ENCODE results near the gene GRIK1.

The GRIK1 gene

GRCh38 chr21:29673096-29673610 lies 266.6 kb downstream of the GRIK1 start:
- H3K4ac ChIP-seq (ENCODE audit: low read depth in 1 of 2, low read length in 2 of 2), result no peak overlapping the region
- no peaks in the 10 kb centered on the region for H3K9me3 ChIP-seq (ENCODE audit: control insufficient read depth, low read length)
- no peak overlapping the region for H2AK5ac ChIP-seq (ENCODE audit: low read length, severe bottlenecking)
- no peak overlapping the region for H2BK5ac ChIP-seq (ENCODE audit: low read depth, low read length, poor library complexity, severe bottlenecking)
- H3K4me3 ChIP-seq (ENCODE audit: insufficient read depth in 1 of 2, low read depth in 1 of 2, low read length in 2 of 2), result no peak overlapping the region
- H4K91ac ChIP-seq (ENCODE audit: low read length), result no peak overlapping the region
- H3K79me1 ChIP-seq (replicated peaks; ENCODE audit: low read length, poor library complexity, severe bottlenecking), result no peaks in the 10 kb centered on the region
- no peak overlapping the region for H4K8ac ChIP-seq (ENCODE audit: low read length)
- H2BK15ac ChIP-seq (ENCODE audit: low read depth, poor library complexity, severe bottlenecking), result no peak overlapping the region
- H2BK12ac ChIP-seq (ENCODE audit: low read length in 2 of 2), result no peak overlapping the region
- no peak overlapping the region for H3K27ac ChIP-seq (ENCODE audit: low read length, poor library complexity, severe bottlenecking)
- H3K4me1 ChIP-seq (ENCODE audit: control insufficient read depth, insufficient read depth, low read depth, low read length), result no peaks in the 10 kb centered on the region
- no peak overlapping the region for H3K14ac ChIP-seq (ENCODE audit: low read length in 2 of 2)
- H2BK120ac ChIP-seq (ENCODE audit: low read depth, low read length), result no peak overlapping the region
- H3K27me3 ChIP-seq (ENCODE audit: control insufficient read depth in 1 of 2, insufficient read depth in 1 of 2, low read length in 2 of 2), result no peaks in the 10 kb centered on the region
- no peak overlapping the region for H3K9ac ChIP-seq (ENCODE audit: low read length)
- no peak for DNase-seq
- H2AFZ ChIP-seq (ENCODE audit: low read depth, low read length), result no peak overlapping the region
- H3K18ac ChIP-seq (ENCODE audit: low read depth in 1 of 2, low read length in 2 of 2), result no peak overlapping the region
- H3K23ac ChIP-seq (ENCODE audit: low read length in 2 of 2), result no peak overlapping the region
- no peak overlapping the region for H3K4me2 ChIP-seq (ENCODE audit: low read length, poor library complexity, severe bottlenecking)
- H3K36me3 ChIP-seq (ENCODE audit: control insufficient read depth in 1 of 2, insufficient read depth in 2 of 2, low read depth in 1 of 2, low read length in 2 of 2), result no peaks in the 10 kb centered on the region
- WGBS, result 70% methylated on average over 3 of the region's 6 CpGs

DNA sequence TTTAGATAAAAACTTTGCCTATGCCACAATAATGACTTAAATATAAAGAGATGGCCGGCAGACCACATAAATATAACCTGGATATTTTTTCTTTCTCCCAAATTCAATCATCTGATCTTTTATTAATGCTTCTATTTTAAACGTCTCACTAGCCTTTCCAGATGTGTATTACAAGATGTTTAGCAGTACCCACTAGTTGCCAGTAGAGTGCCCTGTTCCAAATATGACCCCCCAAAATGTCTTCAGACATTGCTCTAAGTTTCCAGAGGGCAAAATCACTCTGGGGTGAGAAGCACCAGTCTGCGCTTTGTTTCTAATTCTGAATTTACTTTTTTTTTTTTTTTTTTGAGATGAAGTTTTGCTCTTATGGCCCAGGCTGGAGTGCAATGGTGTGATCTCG lies 268.1 kb downstream of the GRIK1 start:
- Histone ChIP-seq H3K9ac (ENCODE audit: low read length) (no peak overlapping the region), H3K4me2 (ENCODE audit: low read length, poor library complexity, severe bottlenecking) (no peak overlapping the region), H4K8ac (ENCODE audit: low read length) (no peak overlapping the region), H3K9me3 (ENCODE audit: control insufficient read depth, low read length) (no peaks in the 10 kb centered on the region), H2AK5ac (ENCODE audit: low read length, severe bottlenecking) (no peak overlapping the region), H2BK120ac (ENCODE audit: low read depth, low read length) (no peak overlapping the region), H2BK15ac (ENCODE audit: low read depth, poor library complexity, severe bottlenecking) (no peak overlapping the region), H2AFZ (ENCODE audit: low read depth, low read length) (no peak overlapping the region), H2BK5ac (ENCODE audit: low read depth, low read length, poor library complexity, severe bottlenecking) (no peak overlapping the region), H3K4me1 (ENCODE audit: control insufficient read depth, insufficient read depth, low read depth, low read length) (no peaks in the 10 kb centered on the region), H3K79me1 (replicated peaks; ENCODE audit: low read length, poor library complexity, severe bottlenecking) (no peaks in the 10 kb centered on the region), H3K14ac (ENCODE audit: low read length in 2 of 2) (no peak overlapping the region), H4K91ac (ENCODE audit: low read length) (no peak overlapping the region), H3K23ac (ENCODE audit: low read length in 2 of 2) (no peak overlapping the region), H3K27ac (ENCODE audit: low read length, poor library complexity, severe bottlenecking) (no peak overlapping the region), H3K27me3 (ENCODE audit: control insufficient read depth in 1 of 2, insufficient read depth in 1 of 2, low read length in 2 of 2) (no peaks in the 10 kb centered on the region), H2BK12ac (ENCODE audit: low read length in 2 of 2) (no peak overlapping the region), H3K36me3 (ENCODE audit: control insufficient read depth in 1 of 2, insufficient read depth in 2 of 2, low read depth in 1 of 2, low read length in 2 of 2) (no peaks in the 10 kb centered on the region), H3K18ac (ENCODE audit: low read depth in 1 of 2, low read length in 2 of 2) (no peak overlapping the region), H3K4me3 (ENCODE audit: insufficient read depth in 1 of 2, low read depth in 1 of 2, low read length in 2 of 2) (no peak overlapping the region), H3K4ac (ENCODE audit: low read depth in 1 of 2, low read length in 2 of 2) (no peak overlapping the region)
- no peak for DNase-seq
- WGBS, result 83% methylated on average over 4 of the region's 4 CpGs

DNA sequence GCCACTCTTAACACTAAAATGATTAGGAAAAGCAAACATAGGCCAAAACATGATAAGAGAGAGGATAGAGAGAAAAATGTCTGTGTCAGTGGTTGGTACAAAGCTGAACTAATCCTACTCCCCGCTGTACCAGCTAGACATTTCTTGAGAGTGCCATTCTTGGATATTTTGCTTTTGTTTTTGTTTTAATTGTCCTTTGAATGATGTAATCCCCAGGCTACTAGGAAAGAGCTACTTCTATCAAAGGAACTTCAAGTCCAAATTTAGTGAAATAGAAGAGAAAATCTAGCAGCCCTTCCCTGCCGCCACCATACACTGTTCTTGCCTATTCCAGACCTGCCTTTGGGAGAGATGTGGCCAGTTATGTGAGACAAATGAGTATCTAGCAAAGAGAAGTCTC lies 269.6 kb downstream of the GRIK1 start:
- no peaks in the 10 kb centered on the region for H3K4me1 ChIP-seq (ENCODE audit: control insufficient read depth, insufficient read depth, low read depth, low read length)
- H3K23ac ChIP-seq (ENCODE audit: low read length in 2 of 2), result no peak overlapping the region
- H2BK15ac ChIP-seq (ENCODE audit: low read depth, poor library complexity, severe bottlenecking), result no peak overlapping the region
- H3K79me1 ChIP-seq (replicated peaks; ENCODE audit: low read length, poor library complexity, severe bottlenecking), result no peaks in the 10 kb centered on the region
- no peak overlapping the region for H3K4me2 ChIP-seq (ENCODE audit: low read length, poor library complexity, severe bottlenecking)
- H3K36me3 ChIP-seq (ENCODE audit: control insufficient read depth in 1 of 2, insufficient read depth in 2 of 2, low read depth in 1 of 2, low read length in 2 of 2), result no peaks in the 10 kb centered on the region
- no peak overlapping the region for H3K4me3 ChIP-seq (ENCODE audit: insufficient read depth in 1 of 2, low read depth in 1 of 2, low read length in 2 of 2)
- no peak overlapping the region for H2BK5ac ChIP-seq (ENCODE audit: low read depth, low read length, poor library complexity, severe bottlenecking)
- no peak overlapping the region for H3K27ac ChIP-seq (ENCODE audit: low read length, poor library complexity, severe bottlenecking)
- H3K18ac ChIP-seq (ENCODE audit: low read depth in 1 of 2, low read length in 2 of 2), result no peak overlapping the region
- no peaks in the 10 kb centered on the region for H3K9me3 ChIP-seq (ENCODE audit: control insufficient read depth, low read length)
- no peak overlapping the region for H2AK5ac ChIP-seq (ENCODE audit: low read length, severe bottlenecking)
- H4K91ac ChIP-seq (ENCODE audit: low read length), result no peak overlapping the region
- H3K27me3 ChIP-seq (ENCODE audit: control insufficient read depth in 1 of 2, insufficient read depth in 1 of 2, low read length in 2 of 2), result no peaks in the 10 kb centered on the region
- H3K9ac ChIP-seq (ENCODE audit: low read length), result no peak overlapping the region
- no peak for DNase-seq
- WGBS, result no CpG with 5 or more reads among the region's 2 CpGs
- no peak overlapping the region for H2AFZ ChIP-seq (ENCODE audit: low read depth, low read length)
- no peak overlapping the region for H2BK120ac ChIP-seq (ENCODE audit: low read depth, low read length)
- H3K14ac ChIP-seq (ENCODE audit: low read length in 2 of 2), result no peak overlapping the region
- H4K8ac ChIP-seq (ENCODE audit: low read length), result no peak overlapping the region
- H2BK12ac ChIP-seq (ENCODE audit: low read length in 2 of 2), result no peak overlapping the region
- no peak overlapping the region for H3K4ac ChIP-seq (ENCODE audit: low read depth in 1 of 2, low read length in 2 of 2)

DNA sequence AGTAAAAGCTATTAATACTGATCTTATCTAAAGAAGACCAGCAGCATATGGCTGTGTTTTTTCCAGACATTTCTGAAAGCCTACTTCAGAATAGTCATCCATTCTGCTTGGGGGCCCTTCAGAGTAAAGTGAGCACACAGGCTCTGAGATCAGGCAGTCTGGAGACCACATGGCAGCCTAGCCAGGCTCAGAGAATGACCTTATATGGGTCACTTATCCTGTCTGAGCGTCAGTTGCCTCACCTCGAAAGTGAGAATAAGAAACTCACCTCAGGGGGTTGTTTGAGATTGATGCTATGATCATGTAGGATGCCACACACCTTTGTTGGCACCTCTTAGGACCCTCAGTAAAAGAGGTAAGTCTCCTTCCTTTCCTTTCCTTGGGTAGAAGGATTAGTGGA lies 270.4 kb downstream of the GRIK1 start:
- Histone ChIP-seq H3K9ac (ENCODE audit: low read length) (no peak overlapping the region), H2BK120ac (ENCODE audit: low read depth, low read length) (no peak overlapping the region), H3K9me3 (ENCODE audit: control insufficient read depth, low read length) (no peaks in the 10 kb centered on the region), H2BK5ac (ENCODE audit: low read depth, low read length, poor library complexity, severe bottlenecking) (no peak overlapping the region), H3K27me3 (ENCODE audit: control insufficient read depth in 1 of 2, insufficient read depth in 1 of 2, low read length in 2 of 2) (no peaks in the 10 kb centered on the region), H2AFZ (ENCODE audit: low read depth, low read length) (no peak overlapping the region), H2AK5ac (ENCODE audit: low read length, severe bottlenecking) (no peak overlapping the region), H3K4ac (ENCODE audit: low read depth in 1 of 2, low read length in 2 of 2) (no peak overlapping the region), H2BK12ac (ENCODE audit: low read length in 2 of 2) (no peak overlapping the region), H3K4me1 (ENCODE audit: control insufficient read depth, insufficient read depth, low read depth, low read length) (no peaks in the 10 kb centered on the region), H3K4me2 (ENCODE audit: low read length, poor library complexity, severe bottlenecking) (no peak overlapping the region), H3K4me3 (ENCODE audit: insufficient read depth in 1 of 2, low read depth in 1 of 2, low read length in 2 of 2) (no peak overlapping the region), H3K79me1 (replicated peaks; ENCODE audit: low read length, poor library complexity, severe bottlenecking) (no peaks in the 10 kb centered on the region), H3K27ac (ENCODE audit: low read length, poor library complexity, severe bottlenecking) (no peak overlapping the region), H3K23ac (ENCODE audit: low read length in 2 of 2) (peak overlapping the region in 1 of 2 experiments; percentile 41), H3K14ac (ENCODE audit: low read length in 2 of 2) (no peak overlapping the region), H3K36me3 (ENCODE audit: control insufficient read depth in 1 of 2, insufficient read depth in 2 of 2, low read depth in 1 of 2, low read length in 2 of 2) (no peaks in the 10 kb centered on the region), H4K8ac (ENCODE audit: low read length) (no peak overlapping the region), H4K91ac (ENCODE audit: low read length) (no peak overlapping the region), H3K18ac (ENCODE audit: low read depth in 1 of 2, low read length in 2 of 2) (no peak overlapping the region), H2BK15ac (ENCODE audit: low read depth, poor library complexity, severe bottlenecking) (no peak overlapping the region)
- DNase-seq, result no peak
- 66% methylated on average over 2 of the region's 2 CpGs for WGBS

Measured in mesenchymal stem cell (in vitro differentiated cells and primary cell).